Measurements from ENCODE around the gene SMAD6.
"Not testable (repeated sequence)": the region's sequence is repeated elsewhere in the genome, so short reads cannot be mapped to it uniquely, and the experiment has no call there.

The SMAD6 gene

DNA sequence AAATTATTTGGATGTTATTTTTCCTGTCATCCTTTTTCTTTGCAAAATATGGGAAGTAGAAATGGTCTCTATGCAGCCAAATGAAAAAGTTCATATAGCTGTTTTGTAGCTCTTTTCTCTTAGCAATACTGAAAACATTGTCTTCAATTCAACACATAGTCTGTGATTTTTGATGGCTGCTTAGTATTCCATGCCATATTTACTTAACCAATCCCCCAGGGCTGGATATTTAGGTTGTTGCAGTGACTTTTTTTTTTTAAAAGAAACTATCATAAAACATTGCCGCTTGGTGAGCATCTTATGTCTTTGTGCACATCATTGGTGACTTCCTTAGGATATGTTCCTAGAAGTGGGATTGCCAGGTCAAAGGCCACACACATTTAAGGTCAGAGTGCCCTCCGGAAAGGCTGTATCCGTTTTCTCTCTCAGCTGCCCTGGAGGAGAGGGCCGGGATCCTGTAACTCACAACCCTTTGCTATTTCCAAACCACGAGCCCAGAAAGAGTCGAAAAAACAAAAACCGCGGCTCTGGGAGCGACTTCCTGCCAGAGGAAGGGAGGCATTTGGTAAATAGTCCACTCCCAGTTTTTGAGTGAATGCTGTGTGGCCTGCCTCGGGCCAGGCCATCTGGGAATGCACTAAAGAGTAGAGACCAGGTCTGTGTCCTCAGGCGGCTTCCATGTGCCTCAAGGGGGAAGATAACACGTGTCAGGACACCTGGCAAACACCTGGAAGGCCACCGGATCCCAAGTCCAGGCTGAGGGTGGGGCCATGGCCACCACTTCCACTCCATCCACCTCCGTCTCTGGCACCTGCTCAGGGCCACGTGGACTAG is 41.9 kb downstream of the SMAD6 start:
- no peak for DNase-seq

DNA sequence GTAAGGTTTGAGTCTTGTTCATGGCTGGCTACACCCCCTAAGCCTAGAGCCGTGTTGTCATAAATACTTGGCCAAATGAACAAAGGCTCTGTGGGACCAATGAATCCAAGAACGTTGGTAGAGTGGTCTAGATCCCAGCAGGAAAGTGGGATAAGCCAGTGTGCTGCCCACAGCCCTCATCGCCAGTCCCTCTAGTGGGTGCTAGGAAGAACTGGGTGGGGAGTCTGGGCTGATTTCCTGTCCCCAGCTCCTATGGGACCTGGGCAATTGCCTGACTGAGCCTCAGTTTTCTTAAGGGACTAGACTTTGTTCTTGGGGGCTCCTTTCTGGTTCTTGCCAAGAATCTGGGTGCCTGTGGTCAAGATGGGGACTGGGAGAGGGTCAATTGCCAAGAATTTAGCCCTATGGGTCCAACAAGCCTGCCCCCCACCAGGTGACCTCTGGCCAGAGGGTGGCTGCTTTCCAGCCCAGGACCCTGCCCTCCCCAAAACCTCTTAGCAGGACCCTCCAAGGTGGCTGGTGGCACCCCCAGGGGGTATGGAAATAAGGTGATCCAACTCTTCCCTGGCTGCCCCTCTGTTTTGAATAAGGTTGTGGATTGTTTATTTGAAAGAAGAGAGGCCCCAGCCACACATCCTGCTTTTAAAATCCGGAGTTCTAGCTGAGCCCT is 42.7 kb downstream of the SMAD6 start:
- DNase-seq = no peak

- no peak for DNase-seq
Measured at GRCh38 chr15:66745530-66746230, 43.6 kb downstream of the SMAD6 start.

- DNase-seq = no peak
Measured at GRCh38 chr15:66746231-66746605, 44.2 kb downstream of the SMAD6 start.

DNA sequence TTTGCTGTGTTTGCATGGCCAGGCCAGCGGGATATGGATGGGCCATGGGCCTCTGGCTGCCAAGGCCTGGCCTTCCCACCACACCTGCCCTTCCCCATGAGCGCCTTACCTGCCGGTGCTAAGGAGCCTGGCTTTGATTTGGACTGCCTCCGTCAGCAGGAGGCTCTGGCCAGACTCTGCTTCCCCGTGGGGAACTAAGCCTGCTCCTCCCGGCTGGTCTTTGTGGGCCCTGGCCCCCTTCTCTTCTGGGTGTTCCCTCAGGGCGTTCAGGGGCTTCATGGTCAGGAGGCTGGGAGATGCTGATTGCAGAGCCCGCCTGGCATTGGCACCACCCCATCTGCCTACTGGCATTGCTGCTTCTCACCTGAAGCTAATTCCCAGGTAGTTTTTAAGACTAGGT is 45.2 kb downstream of the SMAD6 start:
- DNase-seq = no peak

- no peak for DNase-seq
Measured at GRCh38 chr15:66747886-66748707, 46.1 kb downstream of the SMAD6 start.

- no peak for DNase-seq
Measured at GRCh38 chr15:66748708-66749035, 46.6 kb downstream of the SMAD6 start.

- peak; percentile 25 for DNase-seq
Measured at GRCh38 chr15:66749841-66750575, 48.0 kb downstream of the SMAD6 start.

DNA sequence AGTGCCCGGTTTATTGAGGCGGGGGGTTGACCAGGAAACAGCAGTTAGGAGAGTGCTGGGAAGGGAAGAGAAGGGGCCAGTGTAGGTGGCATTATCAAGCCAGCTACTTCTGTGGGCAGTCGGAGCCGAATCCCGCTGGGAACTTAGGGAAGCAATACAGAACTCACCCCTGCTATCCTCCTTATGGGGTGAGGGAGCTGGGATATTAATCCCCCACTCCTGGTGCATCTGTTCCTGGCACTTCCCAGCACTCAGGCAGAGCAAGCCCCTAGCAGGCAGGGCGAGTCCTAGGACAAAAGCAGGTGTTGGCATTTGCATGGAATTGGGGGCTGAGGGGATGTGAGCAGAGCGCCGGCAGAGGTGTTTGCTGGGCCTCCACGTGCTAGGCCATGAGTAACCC is 48.6 kb downstream of the SMAD6 start:
- no peak for DNase-seq

DNA sequence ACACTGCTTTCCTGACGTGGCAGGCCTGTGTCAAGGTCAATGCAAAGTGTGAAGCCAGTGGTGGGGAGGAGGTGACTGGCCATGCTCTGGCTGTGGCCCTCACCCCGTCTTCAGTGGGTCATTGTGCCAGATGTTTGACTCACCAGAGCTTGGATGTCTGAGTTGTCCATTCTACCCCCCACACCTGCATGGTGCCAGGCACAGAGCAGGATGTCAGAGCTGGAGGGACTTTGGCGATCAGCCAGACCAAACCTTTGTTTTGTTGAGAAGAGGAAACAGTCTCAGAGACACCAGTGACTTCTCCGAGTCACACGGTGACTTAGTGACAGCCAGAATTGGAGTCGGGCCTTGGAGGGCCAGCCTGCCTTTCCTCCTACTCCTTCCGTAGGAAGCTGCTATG is 49.5 kb downstream of the SMAD6 start:
- DNase-seq = peak; percentile 37

GRCh38 chr15:66752078-66752477 is 50.0 kb downstream of the SMAD6 start:
- DNase-seq = no peak

- no peak for DNase-seq
Measured at GRCh38 chr15:66753687-66754377, 51.8 kb downstream of the SMAD6 start.

DNA sequence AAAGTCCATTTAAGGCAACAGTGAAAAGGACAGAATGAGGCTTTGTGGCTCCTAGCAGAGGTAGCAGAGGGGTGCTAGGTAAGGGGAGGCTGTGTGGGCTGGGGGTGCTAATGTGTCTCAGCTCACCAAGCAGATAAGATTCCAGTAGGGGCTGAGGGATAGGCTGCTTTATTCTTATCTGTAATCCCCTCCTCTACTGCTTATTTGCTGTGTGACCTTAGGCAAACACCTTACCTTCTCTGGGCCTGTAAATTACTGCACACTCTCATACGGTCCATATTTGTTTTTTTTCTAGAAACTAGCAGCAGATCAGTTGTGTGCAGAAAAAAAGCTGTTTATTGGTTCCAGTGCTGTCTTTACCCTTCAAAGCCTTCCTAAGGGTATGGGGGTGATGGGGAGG is 52.8 kb downstream of the SMAD6 start:
- DNase-seq = no peak

DNA sequence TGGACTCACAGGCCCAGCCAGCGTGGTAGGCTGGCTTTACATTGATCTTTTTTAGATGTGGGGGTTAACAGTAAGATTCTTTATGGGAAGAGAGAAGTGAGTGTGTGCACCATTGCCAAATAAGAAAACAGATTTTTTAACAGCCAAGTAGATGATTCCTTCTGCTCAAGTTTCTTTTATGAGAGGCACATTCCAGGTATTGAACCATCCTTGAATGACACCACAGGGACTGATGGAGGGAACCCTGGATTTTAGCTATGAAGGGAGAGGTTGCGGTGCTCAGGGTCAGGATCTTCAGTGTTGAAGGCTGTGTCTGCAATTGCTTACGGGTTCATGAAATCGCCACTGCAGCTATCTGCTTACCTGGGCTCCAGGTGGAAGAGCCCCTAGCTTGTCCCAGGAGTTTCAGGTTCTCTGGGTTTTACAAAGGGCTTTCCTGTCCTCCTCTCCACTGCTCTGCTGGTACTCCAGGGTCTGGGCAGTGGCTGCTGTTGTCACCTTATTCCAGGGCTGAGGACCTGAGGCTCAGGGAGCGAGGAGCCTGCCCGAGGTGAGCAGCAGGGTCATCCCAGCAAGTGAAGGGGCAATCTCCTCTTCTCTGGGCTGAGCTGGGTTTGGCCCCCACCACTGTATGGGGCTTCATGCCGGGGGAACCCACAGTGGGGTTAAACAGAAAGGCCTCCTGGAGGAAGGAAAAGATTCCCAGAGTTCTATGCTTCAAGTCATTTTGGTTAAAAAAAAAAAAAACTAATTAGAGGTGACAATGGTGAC is 53.4 kb downstream of the SMAD6 start:
- DNase-seq = no peak

- no peak for DNase-seq
Measured at GRCh38 chr15:66756295-66756694, 54.3 kb downstream of the SMAD6 start.

- DNase-seq = no peak
Measured at GRCh38 chr15:66757030-66757429, 55.0 kb downstream of the SMAD6 start.

DNA sequence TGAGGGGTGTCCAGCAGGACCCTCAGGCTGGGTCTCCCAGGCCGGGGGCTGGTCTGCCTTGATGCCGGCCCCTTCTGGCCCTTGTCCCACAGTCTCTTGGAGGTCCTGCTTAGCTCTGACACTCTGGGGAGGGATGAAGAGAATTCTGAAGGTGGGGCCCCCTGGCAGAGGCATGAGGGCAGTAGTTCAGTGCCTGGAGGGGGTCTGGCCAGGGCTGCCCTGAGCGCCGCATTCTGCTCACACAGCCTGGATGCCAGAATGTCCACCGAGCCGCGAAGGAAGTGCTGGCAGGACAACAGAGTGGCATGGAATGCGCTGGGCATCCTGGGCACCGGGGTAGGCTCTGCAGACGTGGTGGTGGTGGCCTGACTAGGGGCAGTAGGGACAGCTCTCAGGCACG is 55.5 kb downstream of the SMAD6 start:
- DNase-seq = no peak

- DNase-seq = not testable (repeated sequence)
Measured at GRCh38 chr15:66758217-66758616, 56.2 kb downstream of the SMAD6 start.

GRCh38 chr15:66758844-66759243 is 56.8 kb downstream of the SMAD6 start:
- DNase-seq = no peak

DNA sequence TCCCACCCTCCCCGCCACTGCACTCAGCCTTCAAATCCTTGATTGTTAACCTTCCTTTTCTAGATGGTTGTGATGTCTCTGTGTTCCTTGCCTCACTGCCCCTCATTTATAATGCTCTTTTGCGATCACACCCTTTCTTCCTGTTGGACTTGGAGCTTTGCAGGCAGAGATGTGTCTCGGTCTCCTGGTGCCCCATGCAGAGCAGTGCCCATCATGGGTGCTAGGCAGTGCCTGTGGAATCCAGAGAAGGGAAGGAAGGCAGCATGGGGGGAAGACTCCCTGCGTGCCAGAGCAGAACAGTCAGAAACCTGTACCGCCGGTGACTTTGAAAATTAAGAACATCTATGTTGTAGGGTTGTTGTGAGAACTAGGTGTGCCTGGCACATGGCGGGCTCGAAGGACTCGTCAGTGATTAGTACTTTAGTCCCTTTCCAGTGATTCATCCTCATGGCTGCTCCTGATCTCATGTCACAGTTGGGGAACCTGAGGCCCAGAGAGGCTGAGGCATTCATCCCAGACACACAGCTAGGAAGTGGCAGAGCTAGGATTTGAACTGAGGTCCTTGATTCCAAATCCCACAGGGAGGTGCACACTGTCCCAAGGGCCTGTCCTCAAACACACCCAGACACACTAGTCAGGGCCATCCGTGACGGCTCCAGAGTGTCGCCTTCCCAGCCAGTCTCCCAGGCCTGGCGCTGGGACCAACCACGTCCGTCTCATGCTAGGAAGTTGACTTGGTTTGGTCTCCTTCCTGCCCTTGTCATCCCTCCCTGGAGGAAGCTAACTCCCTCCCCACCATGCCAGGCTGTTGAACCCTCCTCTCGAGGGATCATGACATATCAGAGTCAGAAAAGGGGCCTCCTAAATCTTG is 58.3 kb downstream of the SMAD6 start:
- no peak for DNase-seq
